Activated CD4-positive, alpha-beta memory T cell treated with anti-CD3 and anti-CD28 coated beads, Interleukin-2, amount 10 ng/mL, durations not matched to agents 7 days and 5 days (primary cell): ENCODE results near the gene FAM83E. TPM values are rescaled to one million over a fixed set of nuclear protein-coding genes. Genes with fewer than 3 reads are reported as not detected.
"Not testable (repeated sequence)": the region's sequence is repeated elsewhere in the genome, so short reads cannot be mapped to it uniquely, and the experiment has no call there.

Source experiments
- CTCF ChIA-PET: fragments of 350-600 bp; sonication (Branson Sonifier 250); formaldehyde crosslinking; loops from one replicate; lab custom pipeline; 2021; ENCODE audit warnings: antibody characterized with exemption, inconsistent platforms; lab: Charles Lee
- POLR2A ChIA-PET: fragments of 350-600 bp; sonication (Branson Sonifier 250); formaldehyde crosslinking; loops from one replicate; lab custom pipeline; 2021; ENCODE audit warnings: antibody characterized with exemption; lab: Charles Lee
- DNase-seq: peaks from one replicate; pipeline ENCODE4 v3.0.0-alpha.2; 2020
- H3K27ac Mint-ChIP-seq: one replicate; pipeline ENCODE4 v1.8.0; 2021; ENCODE audit warnings: mild to moderate bottlenecking, mixed read lengths
- H3K27me3 Mint-ChIP-seq: one replicate; pipeline ENCODE4 v1.8.0; 2021; ENCODE audit warnings: mixed read lengths
- H3K36me3 Mint-ChIP-seq: one replicate; pipeline ENCODE4 v1.8.0; 2021; ENCODE audit warnings: low read depth, mixed read lengths
- H3K4me1 Mint-ChIP-seq: one replicate; pipeline ENCODE4 v1.8.0; 2021; ENCODE audit warnings: mixed read lengths
- H3K4me3 Mint-ChIP-seq: one replicate; pipeline ENCODE4 v1.8.0; 2021; ENCODE audit warnings: mild to moderate bottlenecking, mixed read lengths
- H3K9me3 Mint-ChIP-seq: one replicate; pipeline ENCODE4 v1.8.0; 2021; ENCODE audit warnings: mixed read lengths
- total RNA-seq, 2 experiments: library from RNA; stranded (reverse); gene quantifications; one replicate each; pipeline ENCODE4 v1.2.3, GENCODE V29; 2021

The FAM83E gene
- total RNA-seq: 1 to 10 TPM; 1.3 to 2.6 TPM

- Mint-ChIP-seq H3K27me3 (no peaks in the 10 kb centered on the region), H3K27ac (peak within 1 kb of the TSS; percentile 97)
These were observed at the start of gene FAM83E for GRCh38 chr19:48614436-48615230. Gene FAM83E, minus strand, starts transcription at chr19:48615076. Its CDS starts 1,704 bp downstream, at chr19:48613372.

DNA sequence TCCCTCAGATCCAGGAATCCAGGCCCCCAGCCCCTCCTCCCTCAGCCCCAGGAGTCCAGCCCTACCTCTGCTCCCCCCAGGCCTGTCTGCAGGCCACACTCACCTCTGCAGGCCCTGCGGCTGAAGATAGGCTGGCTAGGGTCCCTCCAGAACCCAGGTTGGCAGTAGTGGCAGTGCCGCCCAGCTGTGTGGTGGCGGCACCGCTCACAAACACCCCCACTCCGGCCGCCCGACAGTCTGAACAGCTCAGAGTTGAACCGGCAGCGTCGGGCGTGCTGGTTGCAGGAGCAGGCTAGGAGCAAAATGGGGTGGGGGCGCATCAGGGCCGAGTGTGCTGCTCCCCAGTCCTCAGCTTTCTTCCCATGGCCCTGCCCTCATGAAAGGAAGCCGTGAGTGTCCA lies 49.6 kb upstream of the FAM83E start:
- Mint-ChIP-seq H3K36me3 (no peaks in the 10 kb centered on the region), H3K4me1 (peaks cover 14% of the 10 kb centered on the region), H3K27ac (no peak overlapping the region), H3K4me3 (no peak overlapping the region), H3K27me3 (no peaks in the 10 kb centered on the region), H3K9me3 (peaks cover 4% of the 10 kb centered on the region)
- CTCF ChIA-PET: interaction anchor here (1.6 kb wide), 1 partner anchor 10 kb away, joined by 3 read pairs; no protein-coding TSS in a partner anchor
- POLR2A ChIA-PET: interaction anchor here (1.2 kb wide), 1 partner anchor 12 kb away, joined by 4 read pairs; no protein-coding TSS in a partner anchor
- DNase-seq: no peak

More at GRCh38 chr19:48614436-48615230, at the start of gene FAM83E:
- H3K36me3 Mint-ChIP-seq: peaks cover 51% of the 10 kb centered on the region
- POLR2A ChIA-PET: interaction anchor here (0.7 to 1.7 kb wide), 4 partner anchors 9 to 258 kb away, joined by 3 to 7 read pairs (median 4); partner anchors contain the start of gene PPP1R15A
- peak within 1 kb of the TSS; percentile 24 for H3K4me3 Mint-ChIP-seq
- H3K4me1 Mint-ChIP-seq: peaks cover 32% of the 10 kb centered on the region
- no peaks in the 10 kb centered on the region for H3K9me3 Mint-ChIP-seq
- no peak for DNase-seq
- CTCF ChIA-PET: no interaction called here

DNA sequence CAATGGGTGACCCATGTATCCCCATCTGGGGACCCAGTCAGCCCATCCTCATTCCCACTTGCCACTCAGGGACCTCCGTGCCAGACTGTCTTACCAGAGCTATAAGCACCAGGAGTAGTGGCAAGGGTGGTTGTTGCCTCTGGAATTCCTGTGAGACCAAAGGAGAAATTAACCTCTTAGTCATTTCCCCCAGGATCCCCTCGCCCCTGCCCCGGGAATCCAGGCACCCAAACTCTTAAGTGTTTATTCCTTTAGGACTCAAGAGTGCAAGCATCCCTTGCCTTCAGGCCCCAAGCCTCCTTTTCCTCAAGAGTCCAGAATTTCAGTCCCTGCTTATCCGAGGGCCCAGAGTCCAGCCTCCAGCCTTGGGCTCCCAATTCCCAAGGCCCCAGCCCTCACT lies 48.8 kb upstream of the FAM83E start:
- ChIA-PET POLR2A (interaction anchor here (0.9 kb wide), 2 partner anchors 44 to 208 kb away, joined by 3 to 4 read pairs; partner anchors contain the start of genes PPP1R15A, RPL18 and SPHK2), CTCF (no interaction called here)
- peaks cover 3% of the 10 kb centered on the region for H3K27me3 Mint-ChIP-seq
- no peaks in the 10 kb centered on the region for H3K36me3 Mint-ChIP-seq
- peaks cover 17% of the 10 kb centered on the region for H3K4me1 Mint-ChIP-seq
- H3K9me3 Mint-ChIP-seq: peaks cover under 1% of the 10 kb centered on the region
- DNase-seq: no peak
- no peak overlapping the region for H3K27ac Mint-ChIP-seq
- no peak overlapping the region for H3K4me3 Mint-ChIP-seq

DNA sequence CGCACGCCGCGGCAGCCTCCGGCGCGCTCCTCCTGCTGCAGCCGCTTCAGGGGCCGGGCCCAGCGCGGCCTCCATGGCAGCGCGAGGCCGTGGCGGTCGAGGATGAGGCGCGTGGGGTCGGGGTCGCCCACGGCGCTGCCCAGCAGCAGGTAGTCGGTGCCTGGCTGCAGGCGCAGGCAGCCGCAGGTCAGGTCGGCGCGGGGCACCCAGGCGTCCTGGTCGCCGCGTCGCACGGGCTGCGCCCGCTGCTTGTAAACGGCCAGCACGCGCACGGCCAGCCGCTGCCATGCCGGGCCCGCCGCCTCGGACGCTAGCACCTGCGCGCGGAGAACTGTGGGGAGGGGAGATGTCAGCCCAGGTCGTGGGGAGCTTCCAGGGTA lies 46.8 kb upstream of the FAM83E start:
- H3K27me3 Mint-ChIP-seq: peaks cover 8% of the 10 kb centered on the region
- no peak overlapping the region for H3K27ac Mint-ChIP-seq
- ChIA-PET POLR2A (no interaction called here), CTCF (no interaction called here)
- H3K36me3 Mint-ChIP-seq: no peaks in the 10 kb centered on the region
- no peak for DNase-seq
- peaks cover 17% of the 10 kb centered on the region for H3K4me1 Mint-ChIP-seq
- no peak overlapping the region for H3K4me3 Mint-ChIP-seq
- no peaks in the 10 kb centered on the region for H3K9me3 Mint-ChIP-seq

GRCh38 chr19:48660852-48661710 lies 46.2 kb upstream of the FAM83E start:
- no peaks in the 10 kb centered on the region for H3K36me3 Mint-ChIP-seq
- peaks cover 17% of the 10 kb centered on the region for H3K4me1 Mint-ChIP-seq
- H3K4me3 Mint-ChIP-seq: peak overlapping the region; percentile 38
- H3K27ac Mint-ChIP-seq: peak overlapping the region; percentile 83
- peak; percentile 85 for DNase-seq
- POLR2A ChIA-PET: no interaction called here
- peaks cover 10% of the 10 kb centered on the region for H3K27me3 Mint-ChIP-seq
- no peaks in the 10 kb centered on the region for H3K9me3 Mint-ChIP-seq
- CTCF ChIA-PET: interaction anchor here (0.7 kb wide), 1 partner anchor 14 kb away, joined by 3 read pairs; no protein-coding TSS in a partner anchor

GRCh38 chr19:48659768-48660167 lies 44.9 kb upstream of the FAM83E start:
- no peak overlapping the region for H3K27ac Mint-ChIP-seq

DNA sequence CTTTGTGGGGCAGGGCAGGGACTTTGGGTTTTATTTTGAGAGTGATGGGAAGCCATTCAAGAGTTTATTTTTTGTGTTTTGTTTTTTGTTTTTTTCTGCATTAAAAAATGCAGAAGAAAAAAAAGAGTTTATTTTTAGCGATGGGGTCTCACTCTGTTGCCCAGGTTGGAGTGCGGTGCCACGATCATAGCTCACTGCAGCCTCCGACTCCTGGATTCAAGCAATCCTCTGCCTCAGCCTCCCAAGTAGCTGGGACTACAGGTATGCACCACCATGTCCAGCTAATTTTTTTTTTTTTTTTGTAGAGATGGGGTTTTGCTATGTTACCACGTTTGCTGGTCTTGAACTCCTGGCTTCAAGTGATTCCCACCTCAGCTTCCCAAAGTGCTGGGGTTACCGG lies 43.6 kb upstream of the FAM83E start:
- Mint-ChIP-seq H3K27ac (no peak overlapping the region), H3K9me3 (no peaks in the 10 kb centered on the region), H3K4me1 (peaks cover 20% of the 10 kb centered on the region), H3K36me3 (no peaks in the 10 kb centered on the region), H3K27me3 (peaks cover 10% of the 10 kb centered on the region), H3K4me3 (no peak overlapping the region)
- CTCF ChIA-PET: interaction anchor here (1.1 to 2.5 kb wide), 3 partner anchors 13 to 184 kb away, joined by 3 to 8 read pairs (median 5); partner anchors contain the start of gene CA11
- POLR2A ChIA-PET: no interaction called here
- no peak for DNase-seq

More at GRCh38 chr19:48659768-48660167, 44.9 kb upstream of the FAM83E start:
- H3K4me1 Mint-ChIP-seq: peaks cover 17% of the 10 kb centered on the region
- POLR2A ChIA-PET: no interaction called here
- no peaks in the 10 kb centered on the region for H3K36me3 Mint-ChIP-seq
- H3K27me3 Mint-ChIP-seq: peaks cover 10% of the 10 kb centered on the region
- DNase-seq: no peak
- no peaks in the 10 kb centered on the region for H3K9me3 Mint-ChIP-seq
- CTCF ChIA-PET: no interaction called here
- H3K4me3 Mint-ChIP-seq: no peak overlapping the region

- H3K4me3 Mint-ChIP-seq, H3K27ac Mint-ChIP-seq, H3K36me3 Mint-ChIP-seq, H3K9me3 Mint-ChIP-seq, DNase-seq: not testable (repeated sequence)
- CTCF ChIA-PET: interaction anchor here (1.9 to 2.5 kb wide), 2 partner anchors 12 to 18 kb away, joined by 5 to 8 read pairs; partner anchors contain the start of gene CA11
- Mint-ChIP-seq H3K27me3 (peaks cover 10% of the 10 kb centered on the region), H3K4me1 (peaks cover 22% of the 10 kb centered on the region)
- POLR2A ChIA-PET: interaction anchor here (0.6 kb wide), 1 partner anchor 49 kb away, joined by 3 read pairs; no protein-coding TSS in a partner anchor
These were observed 43.0 kb upstream of the FAM83E start for GRCh38 chr19:48657828-48658227.

- Mint-ChIP-seq H3K4me3 (no peak overlapping the region), H3K36me3 (no peaks in the 10 kb centered on the region), H3K9me3 (no peaks in the 10 kb centered on the region), H3K27ac (no peak overlapping the region), H3K27me3 (peaks cover 10% of the 10 kb centered on the region), H3K4me1 (peaks cover 22% of the 10 kb centered on the region)
- ChIA-PET POLR2A (no interaction called here), CTCF (interaction anchor here (0.6 to 2.5 kb wide), 2 partner anchors 18 to 185 kb away, joined by 4 to 8 read pairs; no protein-coding TSS in a partner anchor)
- no peak for DNase-seq
These were observed 42.1 kb upstream of the FAM83E start for GRCh38 chr19:48656840-48657474.

DNA sequence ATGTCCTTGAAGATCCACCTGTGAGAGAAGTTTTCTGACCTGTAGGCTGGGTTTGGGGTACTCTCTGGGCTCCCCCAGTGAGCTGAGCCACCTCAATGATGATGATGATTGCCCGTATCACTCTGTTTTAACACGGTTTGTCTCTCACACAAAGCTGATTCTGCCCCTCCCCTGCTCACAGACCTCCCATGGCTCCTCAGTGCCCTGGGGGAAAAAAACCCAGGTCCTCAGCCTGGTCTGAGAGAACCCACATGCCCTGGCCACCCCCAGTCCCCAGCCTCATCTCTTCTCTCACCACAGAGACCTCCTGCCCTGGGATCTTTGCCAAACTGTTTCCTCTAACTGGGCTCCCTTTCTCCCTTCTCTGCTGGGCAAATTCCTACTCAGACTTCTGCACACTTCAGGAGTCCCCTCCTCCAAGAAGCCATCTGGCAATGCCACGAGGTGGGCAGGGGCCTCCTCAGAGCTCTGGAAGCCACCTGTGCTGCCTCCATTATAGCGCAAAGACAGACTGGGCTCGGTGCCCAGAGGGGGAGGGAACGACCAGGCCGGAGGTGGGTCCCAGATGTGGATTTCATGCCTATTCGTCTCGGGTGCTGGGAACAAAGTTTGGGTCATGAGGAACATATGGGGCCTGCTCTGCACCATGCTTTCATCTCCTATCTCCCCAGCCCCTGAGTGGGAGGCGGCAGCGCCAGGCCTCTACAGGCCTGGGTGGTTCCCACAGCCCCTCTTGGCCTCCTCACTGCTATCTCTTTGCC lies 39.6 kb upstream of the FAM83E start:
- CTCF ChIA-PET: no interaction called here
- no peaks in the 10 kb centered on the region for H3K9me3 Mint-ChIP-seq
- no peak overlapping the region for H3K27ac Mint-ChIP-seq
- peaks cover 20% of the 10 kb centered on the region for H3K4me1 Mint-ChIP-seq
- no peaks in the 10 kb centered on the region for H3K36me3 Mint-ChIP-seq
- H3K4me3 Mint-ChIP-seq: no peak overlapping the region
- peaks cover 10% of the 10 kb centered on the region for H3K27me3 Mint-ChIP-seq
- POLR2A ChIA-PET: no interaction called here
- no peak for DNase-seq

DNA sequence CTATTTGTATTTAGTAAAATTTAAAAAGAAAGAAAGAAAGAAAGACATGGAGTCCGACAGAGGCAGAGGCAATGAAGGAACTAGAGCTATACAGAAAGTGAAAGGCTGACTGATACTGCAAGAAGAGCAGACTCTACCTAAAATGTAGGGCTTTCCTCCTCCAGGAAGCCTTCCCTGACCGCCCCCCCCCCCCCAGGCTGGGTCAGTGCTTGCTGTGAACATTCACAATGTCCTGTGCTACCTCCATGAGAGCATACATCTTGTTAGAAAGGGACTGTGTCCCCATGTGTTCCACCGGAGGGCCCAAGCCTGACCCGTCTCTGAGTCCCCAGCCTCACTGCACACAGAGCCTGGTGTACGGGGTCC lies 36.8 kb upstream of the FAM83E start:
- no peak for DNase-seq
- POLR2A ChIA-PET: no interaction called here
- Mint-ChIP-seq H3K4me3 (no peak overlapping the region), H3K27me3 (peaks cover 2% of the 10 kb centered on the region), H3K27ac (no peak overlapping the region), H3K9me3 (no peaks in the 10 kb centered on the region), H3K36me3 (no peaks in the 10 kb centered on the region), H3K4me1 (peaks cover 36% of the 10 kb centered on the region)
- CTCF ChIA-PET: no interaction called here
